HepG2 (cell line): ENCODE measurements around the gene BFSP1. TPM values are rescaled to one million over a fixed set of nuclear protein-coding genes. Genes with fewer than 3 reads are reported as not detected.

Source experiments
- ATAC-seq: fragments of 200-7000 bp; cut with Tn5 transposase; 3 replicates; pipeline ENCODE4 v1.9.1; 2020; ENCODE audit warnings: mild to moderate bottlenecking, moderate library complexity
- BruUV-seq: library from RNA; stranded (reverse); fragments of 400-500 nt; replicated peaks from 2 replicates; lab custom pipeline; 2021; lab: Mats Ljungman, UMichigan
- CTCF ChIA-PET: fragments of 300-600 bp; formaldehyde crosslinking; extraction: SDS; loops from one replicate; lab custom pipeline; 2021; ENCODE audit warnings: low total read pairs, inconsistent platforms, low intra/inter-chr PET ratio; lab: Yijun Ruan, JAX
- POLR2A ChIA-PET: fragments of 350-600 bp; sonication (Branson Sonifier 250); formaldehyde crosslinking; loops from one replicate; lab custom pipeline; 2020; ENCODE audit warnings: antibody characterized with exemption, inconsistent platforms; lab: Yijun Ruan, JAX
- DNase-seq: peaks from one replicate; pipeline ENCODE4 v3.0.0-alpha.2; 2015; ENCODE audit warnings: low spot score
- FAIRE-seq: peaks from 3 replicates; lab custom pipeline; 2011; peaks lifted over from hg19 to GRCh38; lab: Jason Lieb, UNC
- H2AFZ ChIP-seq: one replicate; pipeline ENCODE4 v1.6.1; 2011; ENCODE audit warnings: low read length, inconsistent platforms
- H3K27ac ChIP-seq: fragments of 300-600 bp; 3 replicates; pipeline ENCODE4 v1.8.0; 2011; ENCODE audit warnings: mixed run types, mild to moderate bottlenecking, mixed read lengths, low read length, inconsistent platforms; ENCODE audit not compliant: insufficient read depth; ENCODE audit errors: extremely low read length
- H3K27me3 ChIP-seq, 2 experiments: fragments of 200-600 bp in 1 of 2; 2 replicates in 1 of 2; 3 replicates in 1 of 2; pipeline versions ENCODE4 v1.6.0 to v1.8.0; 2011; ENCODE audit warnings: low read length in 2 of 2, mild to moderate bottlenecking in 2 of 2, moderate library complexity in 2 of 2, inconsistent platforms in 1 of 2; ENCODE audit not compliant: insufficient read depth in 2 of 2, control insufficient read depth in 1 of 2
- H3K36me3 ChIP-seq, 2 experiments: fragments of 200-600 bp in 1 of 2; replicated peaks in 1 of 2; 2 replicates in 1 of 2; 3 replicates in 1 of 2; pipeline versions ENCODE4 v1.5.1 to v1.8.0; 2011; ENCODE audit warnings: low read length in 2 of 2, inconsistent platforms in 1 of 2; ENCODE audit not compliant: insufficient read depth in 2 of 2, control insufficient read depth in 1 of 2
- H3K4me1 ChIP-seq: 2 replicates; pipeline ENCODE4 v1.5.1; 2012; ENCODE audit warnings: low read length, inconsistent platforms; ENCODE audit not compliant: insufficient read depth
- H3K4me2 ChIP-seq: 2 replicates; pipeline ENCODE4 v1.6.0; 2011; ENCODE audit warnings: low read depth, low read length, inconsistent platforms
- H3K4me3 ChIP-seq, 3 experiments: fragments of 200-600 bp in 1 of 3; sonication (generic), shearing (Covaris generic) in 1 of 3; replicated peaks in 1 of 3; 2 replicates each; pipeline ENCODE4 v1.5.1; 2011 to 2016; ENCODE audit warnings: low read length in 3 of 3, inconsistent platforms in 2 of 3, low read depth in 2 of 3, mild to moderate bottlenecking in 2 of 3, control low read depth in 1 of 3, mixed read lengths in 1 of 3; ENCODE audit not compliant: insufficient read depth in 1 of 3
- H3K79me2 ChIP-seq: one replicate; pipeline ENCODE4 v1.6.1; 2011; ENCODE audit warnings: low read length, inconsistent platforms; ENCODE audit not compliant: insufficient read depth
- H3K9ac ChIP-seq: 2 replicates; pipeline ENCODE4 v1.6.0; 2011; ENCODE audit warnings: mild to moderate bottlenecking, low read depth, low read length, inconsistent platforms; ENCODE audit not compliant: insufficient read depth
- H3K9me3 ChIP-seq: 2 replicates; pipeline ENCODE4 v1.5.1; 2012; ENCODE audit warnings: mild to moderate bottlenecking, low read length
- H4K20me1 ChIP-seq: 2 replicates; pipeline ENCODE4 v1.6.0; 2011; ENCODE audit warnings: inconsistent platforms, mild to moderate bottlenecking, low read length, moderate library complexity; ENCODE audit not compliant: insufficient read depth
- ARID2 ChIP-seq: sonication (generic); formaldehyde crosslinking; IDR thresholded peaks from 2 replicates; pipeline ENCODE4 v1.8.1; 2022; ENCODE audit warnings: mild to moderate bottlenecking, missing genetic modification reagents, borderline replicate concordance
- HOXA3 ChIP-seq: sonication (generic); formaldehyde crosslinking; IDR thresholded peaks from 2 replicates; pipeline ENCODE4 v1.5.0; 2020; ENCODE audit warnings: missing genetic modification reagents
- IKZF1 ChIP-seq: fragments of 450-650 bp; IDR thresholded peaks from 2 replicates; pipeline ENCODE4 v1.7.1; 2016
- MNT ChIP-seq: fragments of 450-650 bp; IDR thresholded peaks from 2 replicates; pipeline ENCODE4 v1.6.1; 2016
- U2AF2 ChIP-seq: fragments of 200-400 bp; formaldehyde crosslinking; IDR thresholded peaks from 2 replicates; pipeline ENCODE4 v1.6.1; 2017; ENCODE audit warnings: low read depth, mild to moderate bottlenecking, low read length
- ZNF329 ChIP-seq: sonication (generic); formaldehyde crosslinking; IDR thresholded peaks from 2 replicates; pipeline ENCODE4 v1.9.0; 2021; ENCODE audit warnings: low read depth, mild to moderate bottlenecking, missing genetic modification reagents
- ZNF768 ChIP-seq: sonication (generic); formaldehyde crosslinking; IDR thresholded peaks from 2 replicates; pipeline ENCODE4 v1.4.0; 2020; ENCODE audit warnings: missing genetic modification reagents
- WGBS: methylation state at CpG from one replicate; pipeline ENCODE4 v1.1.6; 2017; ENCODE audit warnings: low lambda C conversion rate; 5-methylcytosine and 5-hydroxymethylcytosine counted together
- in situ Hi-C: cut with HindIII; loops from 2 replicates; pipeline ENCODE4 v1.10.0; 2017; ENCODE audit warnings: low pct_unique_long_range_greater_than_20kb; ENCODE audit not compliant: extremely low pct_ligation_motif_present
- intact Hi-C: fragments of 100-400 bp; cut with micrococcal nuclease; formaldehyde crosslinking; loops from one replicate; pipeline ENCODE4 v1.10.0; 2022; ENCODE audit not compliant: unreplicated experiment
- polyA plus RNA-seq, 8 experiments: library from polyadenylated mRNA; depleted of rRNA in 3 of 8; stranded (reverse) in 7 of 8; unstranded in 1 of 8; fragments of >200 nt; fragmentation: Illumina TruSeq in 4 of 8; extraction: Trizol in 4 of 8; gene quantifications; 2 replicates each; pipeline versions ENCODE4 v1.2.1 to v1.2.3, GENCODE V29; 2011 to 2016; ENCODE audit warnings: low read depth in 4 of 8, missing spikeins in 1 of 8, mixed read lengths in 1 of 8; ENCODE audit not compliant: insufficient read depth in 1 of 8
- total RNA-seq, 5 experiments: library from RNA; depleted of rRNA; stranded (reverse); fragments of >200 nt; fragmentation: Illumina TruSeq; extraction: Trizol; gene quantifications; 2 replicates each; pipeline ENCODE4 v1.2.3, GENCODE V29; 2016; ENCODE audit warnings: low read depth in 1 of 5

The BFSP1 gene
- total and polyA plus RNA-seq, 2 of the 13 experiments (the other 11 are each of a cell fraction or from before 2014, with no cell fraction given) = 0.22 to 0.26 TPM

DNA sequence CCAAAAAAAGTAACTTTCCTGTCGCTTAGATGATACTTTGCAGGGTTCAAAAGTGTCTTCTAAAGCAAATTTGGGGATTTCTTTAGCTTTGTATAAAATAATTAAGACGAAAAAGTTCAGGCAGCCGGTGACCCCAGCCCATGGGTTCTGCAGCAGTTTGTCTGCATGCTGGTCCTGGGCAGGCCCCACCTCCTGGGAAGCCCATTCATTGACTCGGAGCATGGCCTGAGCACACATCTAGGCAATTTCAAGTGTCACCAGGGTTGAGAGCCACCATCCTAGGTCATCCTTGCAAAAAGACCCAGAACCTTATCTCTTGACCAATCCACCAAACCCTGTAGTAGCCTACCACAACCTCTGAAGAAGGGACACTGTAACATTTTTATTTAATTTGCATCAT lies 20.6 kb downstream of the BFSP1 start:
- TF ChIP-seq ARID2 (CRISPR knock-in tag) (no peak), HOXA3 (no peak), ZNF329 (CRISPR knock-in tag) (no peak)
- CTCF ChIA-PET = no interaction called here
- H3K79me2 ChIP-seq = no peaks in the 10 kb centered on the region
- no peak overlapping the region for H3K4me2 ChIP-seq
- no peak for DNase-seq
- WGBS = 10% methylated on average over 4 of the region's 4 CpGs
- no peaks in the 10 kb centered on the region for H3K36me3 ChIP-seq
- in situ Hi-C loops = loop anchor here (25.0 kb wide), 1 partner anchor 777 kb away; the partner anchor contains the start of gene ZNF133
- intact Hi-C loops = no loop called here
- H4K20me1 ChIP-seq = no peaks in the 10 kb centered on the region
- H3K27ac ChIP-seq = no peak overlapping the region
- ATAC-seq = no peak
- H3K4me1 ChIP-seq = peaks cover 15% of the 10 kb centered on the region
- H3K9me3 ChIP-seq = no peaks in the 10 kb centered on the region
- no TSS peak for BruUV-seq
- FAIRE-seq = no peak
- POLR2A ChIA-PET = no interaction called here
- no peak overlapping the region for H2AFZ ChIP-seq
- H3K4me3 ChIP-seq = no peak overlapping the region
- peaks cover 1 to 67% of the 10 kb centered on the region in 2 experiments; a peak in 4 of 5 replicates for H3K27me3 ChIP-seq
- no peak overlapping the region for H3K9ac ChIP-seq

GRCh38 chr20:17508756-17509155 lies 22.4 kb downstream of the BFSP1 start:
- POLR2A ChIA-PET = no interaction called here
- Histone ChIP-seq H3K9ac (no peak overlapping the region), H3K36me3 (no peaks in the 10 kb centered on the region), H4K20me1 (no peaks in the 10 kb centered on the region), H3K27ac (no peak overlapping the region), H3K27me3 (peaks cover 1 to 64% of the 10 kb centered on the region in 2 experiments; a peak in 4 of 5 replicates), H3K79me2 (no peaks in the 10 kb centered on the region), H3K4me3 (no peak overlapping the region), H2AFZ (no peak overlapping the region), H3K4me2 (no peak overlapping the region), H3K4me1 (peaks cover 19% of the 10 kb centered on the region), H3K9me3 (no peaks in the 10 kb centered on the region)
- 70% methylated on average over 17 of the region's 18 CpGs for WGBS
- no peak for TF ChIP-seq IKZF1
- peak; percentile 8; the same call in 1 of the 2 replicates for TF ChIP-seq ZNF768 (CRISPR knock-in tag)
- TF ChIP-seq U2AF2 = no peak
- peak; percentile 39 for TF ChIP-seq MNT
- CTCF ChIA-PET = no interaction called here
- in situ Hi-C loops = loop anchor here (25.0 kb wide), 1 partner anchor 779 kb away; the partner anchor contains the start of gene ZNF133
- ATAC-seq (no peak), DNase-seq (no peak), FAIRE-seq (no peak)
- intact Hi-C loops = no loop called here
- no TSS peak for BruUV-seq
